Ramos (cell line): Measurements from ENCODE around the gene PRMT1.

ENCODE experiments used
- in situ Hi-C: fragments of 300-500 bp; cut with MboI; formaldehyde crosslinking; loops from one replicate; pipeline ENCODE4 v1.14.3; 2022; ENCODE audit warnings: low sequenced_read_pairs; ENCODE audit not compliant: unreplicated experiment

The PRMT1 gene

GRCh38 chr19:49666120-49666444 is 11.0 kb upstream of the PRMT1 start:
- in situ Hi-C loops = no loop called here

- in situ Hi-C loops = no loop called here
Observed at GRCh38 chr19:49667473-49667872, 9.6 kb upstream of the PRMT1 start.

GRCh38 chr19:49669516-49669915 is 7.6 kb upstream of the PRMT1 start:
- in situ Hi-C loops = no loop called here

- in situ Hi-C loops = no loop called here
Observed at GRCh38 chr19:49672131-49672919, 4.7 kb upstream of the PRMT1 start.

GRCh38 chr19:49676136-49676783 is 811 bp upstream of the PRMT1 start:
- in situ Hi-C loops = no loop called here

- in situ Hi-C loops = no loop called here
Observed at GRCh38 chr19:49676784-49677230, 264 bp upstream of the PRMT1 start.

- in situ Hi-C loops = no loop called here
Observed at GRCh38 chr19:49677901-49678674, 1.0 kb downstream of the PRMT1 start.

- in situ Hi-C loops = no loop called here
Observed at GRCh38 chr19:49678985-49679770, 2.1 kb downstream of the PRMT1 start.

GRCh38 chr19:49679771-49680413 is 2.8 kb downstream of the PRMT1 start:
- in situ Hi-C loops = no loop called here

- in situ Hi-C loops = no loop called here
Observed at GRCh38 chr19:49680421-49681351, 3.6 kb downstream of the PRMT1 start.

- in situ Hi-C loops = no loop called here
Observed at GRCh38 chr19:49681830-49682229, 4.8 kb downstream of the PRMT1 start.

GRCh38 chr19:49682274-49682673 is 5.2 kb downstream of the PRMT1 start:
- in situ Hi-C loops = no loop called here

- in situ Hi-C loops = no loop called here
Observed at GRCh38 chr19:49683814-49684250, 6.8 kb downstream of the PRMT1 start.

GRCh38 chr19:49684251-49684982 is 7.3 kb downstream of the PRMT1 start:
- in situ Hi-C loops = no loop called here

- in situ Hi-C loops = no loop called here
Observed at GRCh38 chr19:49684983-49685553, 8.0 kb downstream of the PRMT1 start.

GRCh38 chr19:49685845-49686332 is 8.8 kb downstream of the PRMT1 start:
- in situ Hi-C loops = no loop called here

- in situ Hi-C loops = no loop called here
Observed at GRCh38 chr19:49686503-49687088, 9.5 kb downstream of the PRMT1 start.
